ENCODE data around the gene BAHCC1.

- TF ChIP-seq POLR2A (IDR thresholded peaks at IDR 0.05; ENCODE audit: low read length) (no peak), GATA1 (IDR thresholded peaks at IDR 0.05; ENCODE audit: low read depth, low read length) (no peak)
These were observed 30.1 kb upstream of the BAHCC1 start for GRCh38 chr17:81365148-81365600.
